Activated naive CD8-positive, alpha-beta T cell treated with anti-CD3 and anti-CD28 coated beads for 36 hours (primary cell): ENCODE results near the gene FAM236C. TPM values are rescaled to one million over a fixed set of nuclear protein-coding genes. Genes with fewer than 3 reads are reported as not detected.
"Not testable (repeated sequence)": the region's sequence is repeated elsewhere in the genome, so short reads cannot be mapped to it uniquely, and the experiment has no call there.

Experiments used
- DNase-seq: peaks from one replicate; pipeline ENCODE4 v3.0.0; 2021
- H3K27ac Mint-ChIP-seq: one replicate; pipeline ENCODE4 v1.8.0; 2022; ENCODE audit warnings: mild to moderate bottlenecking, moderate library complexity, mixed read lengths
- H3K27me3 Mint-ChIP-seq: one replicate; pipeline ENCODE4 v1.8.0; 2022; ENCODE audit warnings: mild to moderate bottlenecking, mixed read lengths
- H3K36me3 Mint-ChIP-seq: one replicate; pipeline ENCODE4 v1.8.0; 2021; ENCODE audit warnings: mild to moderate bottlenecking, mixed read lengths
- H3K4me1 Mint-ChIP-seq: one replicate; pipeline ENCODE4 v1.8.0; 2021; ENCODE audit warnings: mixed read lengths
- H3K4me3 Mint-ChIP-seq: one replicate; pipeline ENCODE4 v1.8.0; 2022; ENCODE audit warnings: mild to moderate bottlenecking, moderate library complexity, mixed read lengths
- H3K9me3 Mint-ChIP-seq: one replicate; pipeline ENCODE4 v1.8.0; 2022; ENCODE audit warnings: mixed read lengths
- total RNA-seq, 2 experiments: library from RNA; stranded (reverse); gene quantifications; one replicate each; pipeline ENCODE4 v1.2.3, GENCODE V29; 2021

FAM236C gene
- not detected for total RNA-seq

- not testable (repeated sequence) for H3K4me3 Mint-ChIP-seq
These were observed at the start of gene FAM236C for GRCh38 chrX:72912315-72912714. Gene FAM236C, plus strand, starts transcription at chrX:72912615. Its CDS starts 100 bp downstream, at chrX:72912715.

GRCh38 chrX:72882898-72883297, 29.5 kb upstream of the FAM236C start:
- not testable (repeated sequence) for H3K4me3 Mint-ChIP-seq, H3K9me3 Mint-ChIP-seq, H3K27ac Mint-ChIP-seq, H3K36me3 Mint-ChIP-seq, H3K4me1 Mint-ChIP-seq, DNase-seq, H3K27me3 Mint-ChIP-seq

More at GRCh38 chrX:72912315-72912714, at the start of gene FAM236C:
- not testable (repeated sequence) for DNase-seq, H3K27ac Mint-ChIP-seq, H3K9me3 Mint-ChIP-seq, H3K27me3 Mint-ChIP-seq, H3K4me1 Mint-ChIP-seq, H3K36me3 Mint-ChIP-seq

DNA sequence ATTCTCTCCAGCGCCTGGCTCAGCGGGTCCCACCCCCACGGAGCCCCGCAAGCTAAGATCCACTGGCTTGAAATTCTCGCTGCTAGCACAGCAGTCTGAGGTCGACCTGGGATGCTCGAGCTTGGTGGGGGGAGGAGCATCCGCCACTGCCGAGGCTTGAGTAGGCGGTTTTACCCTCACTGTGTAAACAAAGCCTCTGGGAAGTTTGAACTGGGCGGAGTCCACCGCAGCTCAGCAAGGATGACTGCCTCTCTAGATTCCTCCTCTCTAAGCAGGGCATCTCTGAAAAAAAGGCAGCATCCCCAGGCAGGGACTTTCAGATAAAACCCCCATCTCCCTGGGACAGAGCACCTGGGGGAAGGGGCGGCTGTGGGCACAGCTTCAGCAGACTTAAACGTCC, 22.7 kb upstream of the FAM236C start:
- not testable (repeated sequence) for H3K4me1 Mint-ChIP-seq, H3K4me3 Mint-ChIP-seq, H3K27ac Mint-ChIP-seq, H3K9me3 Mint-ChIP-seq, DNase-seq, H3K27me3 Mint-ChIP-seq, H3K36me3 Mint-ChIP-seq

DNA sequence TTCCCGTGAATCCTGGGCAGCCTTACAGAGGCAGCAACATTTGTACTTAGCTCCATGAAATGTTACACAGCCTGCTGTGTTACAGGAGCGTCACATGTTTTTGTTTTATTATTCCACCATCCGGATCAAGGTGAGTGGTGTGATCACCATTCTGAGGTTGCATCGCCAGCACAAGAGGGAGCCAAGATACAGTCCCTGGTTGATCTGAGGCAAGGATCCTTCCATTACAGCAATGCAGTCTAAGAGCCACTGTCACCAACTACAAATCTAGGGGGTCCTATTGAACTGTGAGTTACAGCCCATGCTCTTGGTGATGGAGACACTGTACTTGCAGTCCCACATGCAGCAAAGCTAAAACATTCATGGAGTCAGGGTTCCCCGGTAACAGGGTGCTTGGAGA, 3.7 kb downstream of the FAM236C start:
- not testable (repeated sequence) for H3K4me1 Mint-ChIP-seq, H3K27ac Mint-ChIP-seq, H3K36me3 Mint-ChIP-seq, H3K9me3 Mint-ChIP-seq, DNase-seq, H3K4me3 Mint-ChIP-seq, H3K27me3 Mint-ChIP-seq

DNA sequence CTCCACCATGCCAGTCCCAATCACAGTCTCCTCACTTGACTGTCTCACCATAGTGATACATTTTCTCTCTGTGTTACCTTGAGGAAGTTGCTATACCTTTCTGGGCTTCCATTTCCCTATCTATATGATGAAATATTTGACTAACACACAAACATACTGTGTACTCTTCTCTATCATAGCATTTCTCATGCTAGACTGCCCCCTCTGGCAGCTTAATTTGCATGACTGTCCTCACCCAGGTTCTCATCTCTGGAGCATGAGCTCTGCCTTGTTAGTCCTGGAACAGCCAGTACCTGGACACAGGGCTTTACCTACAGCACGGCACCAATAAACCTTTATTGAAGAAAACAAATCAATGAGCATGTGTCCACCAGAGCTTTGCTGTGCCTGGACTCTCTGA, 19.9 kb downstream of the FAM236C start:
- not testable (repeated sequence) for H3K36me3 Mint-ChIP-seq, H3K27ac Mint-ChIP-seq, H3K9me3 Mint-ChIP-seq, H3K4me3 Mint-ChIP-seq, H3K27me3 Mint-ChIP-seq, H3K4me1 Mint-ChIP-seq, DNase-seq

DNA sequence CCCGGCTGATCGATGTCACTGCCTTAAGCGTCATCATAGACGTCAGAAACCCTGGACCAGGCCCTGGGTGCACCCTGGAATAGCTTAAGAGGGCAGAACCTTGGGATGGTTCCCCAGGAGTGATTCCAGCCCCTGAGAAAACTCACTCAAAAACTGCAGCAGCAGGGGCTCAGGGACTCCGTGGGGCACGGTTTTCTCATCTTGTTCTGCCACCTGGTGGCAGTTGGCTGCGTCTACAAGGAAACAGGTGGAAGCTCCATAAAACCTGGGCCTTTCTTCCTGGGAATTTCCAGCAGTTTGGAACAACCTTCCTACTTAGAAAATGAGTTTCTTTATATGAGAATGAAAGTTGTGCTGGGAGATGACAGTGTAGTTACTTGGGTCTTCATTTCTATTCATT, 24.0 kb downstream of the FAM236C start:
- not testable (repeated sequence) for H3K36me3 Mint-ChIP-seq, H3K27ac Mint-ChIP-seq, H3K27me3 Mint-ChIP-seq, H3K4me3 Mint-ChIP-seq, H3K4me1 Mint-ChIP-seq, H3K9me3 Mint-ChIP-seq, DNase-seq

GRCh38 chrX:72936882-72937455, 24.6 kb downstream of the FAM236C start:
- H3K27ac Mint-ChIP-seq, H3K36me3 Mint-ChIP-seq, H3K4me1 Mint-ChIP-seq: not testable (repeated sequence)

GRCh38 chrX:72937906-72938305, 25.5 kb downstream of the FAM236C start, which contains the start of gene FAM236A:
Gene FAM236A, plus strand, starts transcription at chrX:72938206. Its CDS starts 57 bp downstream, at chrX:72938263.
- not testable (repeated sequence) for H3K27me3 Mint-ChIP-seq, H3K36me3 Mint-ChIP-seq, H3K4me3 Mint-ChIP-seq, H3K9me3 Mint-ChIP-seq, H3K27ac Mint-ChIP-seq, H3K4me1 Mint-ChIP-seq, DNase-seq

More at GRCh38 chrX:72936882-72937455, 24.6 kb downstream of the FAM236C start:
- DNase-seq, H3K9me3 Mint-ChIP-seq, H3K4me3 Mint-ChIP-seq, H3K27me3 Mint-ChIP-seq: not testable (repeated sequence)

GRCh38 chrX:72942272-72942671, 29.9 kb downstream of the FAM236C start:
- not testable (repeated sequence) for H3K36me3 Mint-ChIP-seq, H3K4me1 Mint-ChIP-seq, H3K4me3 Mint-ChIP-seq, H3K9me3 Mint-ChIP-seq, H3K27ac Mint-ChIP-seq, DNase-seq, H3K27me3 Mint-ChIP-seq

GRCh38 chrX:72943035-72943818, 30.8 kb downstream of the FAM236C start:
- DNase-seq, H3K27me3 Mint-ChIP-seq, H3K9me3 Mint-ChIP-seq, H3K4me3 Mint-ChIP-seq, H3K4me1 Mint-ChIP-seq, H3K27ac Mint-ChIP-seq, H3K36me3 Mint-ChIP-seq: not testable (repeated sequence)

DNA sequence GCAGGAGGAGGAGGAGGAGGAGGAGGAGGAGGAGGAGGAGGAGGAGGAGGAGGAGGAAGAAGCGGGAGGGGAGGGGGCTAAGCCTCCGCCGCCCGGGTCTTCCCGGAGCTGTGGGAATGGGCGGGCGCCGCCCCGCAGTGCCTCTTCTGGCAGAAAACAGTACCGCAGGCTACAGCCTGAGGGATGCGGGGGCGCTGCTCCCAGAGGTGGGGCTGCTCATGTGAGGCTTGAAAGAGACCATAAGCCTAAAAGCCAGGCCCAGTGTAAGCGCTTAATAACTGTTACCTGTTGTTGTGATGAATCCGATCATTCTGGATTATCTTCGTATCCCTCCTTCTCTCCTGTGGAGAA, 31.4 kb downstream of the FAM236C start, which contains the start of gene DMRTC1:
DMRTC1 (minus strand) TSS at position 19 of the 351 bp plus-strand sequence. CDS start 68,143 bp downstream, outside the sequence.
- not testable (repeated sequence) for H3K27ac Mint-ChIP-seq, DNase-seq, H3K36me3 Mint-ChIP-seq, H3K27me3 Mint-ChIP-seq, H3K9me3 Mint-ChIP-seq, H3K4me1 Mint-ChIP-seq, H3K4me3 Mint-ChIP-seq

DNA sequence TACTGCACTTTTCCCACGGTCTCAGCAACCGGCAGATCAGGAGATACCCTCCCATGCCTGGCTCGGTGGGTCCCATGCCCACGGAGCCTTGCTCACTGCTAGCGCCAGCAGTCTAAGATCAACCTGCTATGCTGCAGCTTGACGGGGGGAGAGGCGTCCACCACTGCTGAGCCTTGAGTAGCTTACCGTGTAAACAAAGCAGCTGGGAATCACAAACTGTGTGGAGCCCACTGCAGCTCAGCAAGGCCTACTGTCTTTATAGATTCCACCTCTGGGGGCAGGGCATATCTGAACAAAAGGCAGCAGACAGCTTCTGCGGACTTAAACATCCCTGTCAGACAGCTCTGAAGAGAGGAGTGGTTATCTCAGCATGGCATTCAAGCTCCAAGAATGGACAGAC, 47.6 kb downstream of the FAM236C start:
- not testable (repeated sequence) for H3K27me3 Mint-ChIP-seq, H3K36me3 Mint-ChIP-seq, H3K9me3 Mint-ChIP-seq, DNase-seq, H3K27ac Mint-ChIP-seq, H3K4me3 Mint-ChIP-seq, H3K4me1 Mint-ChIP-seq

Other genes starting within 250 kb of the FAM236C start
- gene PHKA1, start 198.3 kb upstream of the FAM236C start, total RNA-seq: 10 to 100 TPM in 1 of 2 experiments, 1 to 10 TPM in 1; 9.7 to 10.2 TPM
- gene DMRTC1B, start 135.7 kb upstream of the FAM236C start, total RNA-seq: not detected
- not detected for gene FAM236B, start 130.0 kb upstream of the FAM236C start, total RNA-seq
- not detected for gene FAM236D, start 104.4 kb upstream of the FAM236C start, total RNA-seq
- gene FAM236A, start 25.6 kb downstream of the FAM236C start, total RNA-seq: not detected
- gene DMRTC1, start 31.2 kb downstream of the FAM236C start, total RNA-seq: not detected
- gene PABPC1L2B, start 90.3 kb downstream of the FAM236C start, total RNA-seq: not detected
- gene PABPC1L2A, start 166.9 kb downstream of the FAM236C start, total RNA-seq: not detected